Cerebellar nuclear complex (tissue), 1 donor: Measurements from ENCODE around the gene TFF3.
"Not testable (repeated sequence)": the region's sequence is repeated elsewhere in the genome, so short reads cannot be mapped to it uniquely, and the experiment has no call there.

Experiments
- DNase-seq, 2 experiments: peaks; one replicate each; lab custom pipeline; 2025; lab: John Stamatoyannopoulos, UW

TFF3 gene

DNA sequence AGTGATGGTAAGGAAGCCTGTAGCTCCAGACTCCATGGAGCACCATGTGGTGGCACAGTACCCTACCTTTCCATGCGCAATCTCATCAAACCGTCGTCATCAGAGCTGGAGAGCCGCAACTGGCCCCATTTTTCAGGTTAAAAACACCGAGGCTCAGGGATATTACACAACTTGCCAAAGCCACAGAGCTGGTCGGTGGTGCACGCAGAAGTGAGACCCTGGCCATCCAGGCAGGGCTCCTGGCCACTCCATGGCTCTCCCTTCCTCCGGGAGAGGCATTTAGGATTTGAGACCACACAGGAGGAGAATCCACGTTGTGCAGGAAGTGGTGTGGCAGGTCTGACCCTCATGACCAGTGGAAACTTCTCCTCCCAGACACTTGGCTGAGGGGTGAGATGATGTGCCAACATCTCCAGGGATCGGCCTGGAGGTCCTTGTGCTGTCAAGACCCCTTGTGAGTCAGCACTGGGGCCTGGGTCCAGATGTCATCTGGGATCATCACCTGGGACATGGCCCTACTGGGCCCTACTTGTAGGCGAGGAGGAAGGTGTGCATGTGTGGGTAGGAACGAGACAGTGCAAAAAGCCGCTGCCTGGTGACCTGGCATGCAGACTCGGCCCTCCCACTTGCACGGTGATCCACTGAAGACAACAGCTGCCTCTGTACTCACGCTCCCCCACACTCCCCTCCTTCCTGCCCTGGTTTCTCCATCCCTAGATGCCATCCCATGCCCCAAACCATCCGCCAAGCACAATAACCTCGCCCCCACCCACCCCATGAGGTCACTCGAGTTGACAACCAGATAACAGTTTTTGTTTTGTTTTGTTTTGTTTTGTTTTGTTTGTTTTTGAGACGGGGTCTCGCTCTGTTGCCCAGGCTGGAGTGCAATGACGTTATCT is 10.4 kb downstream of the TFF3 start:
- no peak for DNase-seq

DNA sequence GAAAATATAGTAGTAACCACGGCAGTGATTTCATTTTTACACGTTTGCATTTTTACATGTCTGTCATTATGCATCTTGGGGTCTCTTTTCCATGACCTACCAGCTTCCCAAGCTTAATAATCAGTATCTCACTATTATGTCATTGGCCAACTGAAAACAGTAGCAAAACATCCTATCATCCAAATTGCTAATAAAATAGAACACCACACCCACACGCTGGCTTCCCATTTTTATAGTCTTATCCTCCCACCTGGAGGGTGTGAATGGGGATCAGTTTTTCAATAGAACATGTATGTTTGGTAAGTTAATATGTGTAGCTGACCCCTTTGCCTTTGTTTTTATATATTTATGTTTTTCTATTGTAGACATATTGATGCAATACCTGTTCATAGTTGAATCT is 11.8 kb downstream of the TFF3 start:
- no peak for DNase-seq

DNA sequence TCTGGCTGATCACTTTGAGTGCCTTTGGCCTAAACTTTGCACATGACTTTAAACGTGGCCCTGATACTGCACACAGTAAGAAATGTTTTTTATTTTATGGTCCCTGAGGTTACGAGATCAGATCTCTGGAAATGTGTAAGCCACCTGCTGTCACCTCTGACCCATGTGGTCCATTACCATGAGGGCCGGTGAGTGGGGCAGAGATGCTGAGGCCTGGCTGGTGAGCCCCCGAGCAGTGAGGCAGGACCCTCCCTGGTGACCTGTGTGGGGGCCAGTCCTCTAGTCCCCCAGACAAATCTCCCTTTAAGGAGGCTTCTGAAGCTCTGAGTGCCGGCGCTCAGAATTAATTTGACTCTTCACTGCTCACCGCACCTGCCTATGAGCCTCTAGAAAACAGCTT is 12.4 kb downstream of the TFF3 start:
- DNase-seq = no peak

DNA sequence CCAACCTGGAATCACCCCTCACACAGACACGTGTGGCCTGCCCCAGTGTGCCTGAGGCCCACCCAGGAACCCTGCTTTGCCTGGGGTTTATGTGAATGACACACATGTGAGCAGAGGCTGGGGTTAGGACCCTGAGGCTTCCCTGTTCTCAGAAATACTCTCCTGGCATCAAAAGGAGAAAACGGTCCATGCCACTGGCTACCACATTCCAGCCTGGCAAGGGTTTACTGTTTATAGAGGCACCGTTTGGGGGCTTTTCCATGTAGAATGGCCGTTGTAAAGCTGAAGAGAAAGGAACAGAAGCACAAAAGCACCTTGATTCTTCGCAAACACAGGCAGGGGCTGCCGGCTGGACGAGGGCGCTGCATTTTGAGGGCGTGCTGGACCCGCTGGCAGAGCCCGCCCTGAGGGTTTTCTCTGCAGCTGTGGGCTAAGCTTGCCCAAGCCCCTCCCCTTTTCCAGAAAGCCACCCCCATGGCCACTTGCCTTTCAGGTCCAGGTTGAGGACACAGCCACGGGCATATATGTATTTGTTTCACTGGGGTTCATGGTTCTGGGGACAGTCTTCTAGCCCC is 13.0 kb downstream of the TFF3 start:
- no peak for DNase-seq

DNA sequence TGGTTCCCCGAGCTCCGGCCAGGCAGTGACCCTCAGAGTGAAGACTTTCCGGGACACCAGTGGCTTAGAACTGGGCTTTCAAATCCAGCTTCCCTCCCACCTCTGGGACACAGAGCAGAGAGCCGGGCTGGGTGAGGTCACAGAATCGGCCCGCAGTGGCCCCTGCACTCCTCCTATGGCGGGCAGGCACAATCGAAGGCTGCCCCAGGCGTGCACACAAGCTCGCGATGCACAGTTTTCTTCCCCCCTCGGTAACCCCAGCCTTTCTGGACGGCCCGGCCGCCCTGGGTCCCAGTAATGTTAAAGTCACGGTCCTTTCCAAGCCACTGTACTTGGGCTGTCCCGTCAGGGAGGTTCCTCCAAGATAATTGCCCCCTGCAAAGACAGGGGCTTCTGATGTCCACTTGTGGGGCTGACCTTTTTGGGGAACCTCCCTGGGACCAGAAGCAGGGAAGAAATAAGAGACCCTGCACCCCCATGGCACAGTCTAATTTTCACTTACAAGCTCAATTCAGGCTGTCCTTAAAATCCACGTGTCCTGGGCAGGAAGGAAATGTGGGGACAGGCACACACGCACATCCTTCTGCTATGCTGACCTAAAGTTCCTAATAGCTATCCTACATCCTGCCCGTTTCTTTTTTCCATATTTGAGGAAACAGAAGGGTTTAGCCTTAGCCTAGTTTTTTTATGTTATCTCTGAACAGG is 13.7 kb downstream of the TFF3 start:
- no peak for DNase-seq

DNA sequence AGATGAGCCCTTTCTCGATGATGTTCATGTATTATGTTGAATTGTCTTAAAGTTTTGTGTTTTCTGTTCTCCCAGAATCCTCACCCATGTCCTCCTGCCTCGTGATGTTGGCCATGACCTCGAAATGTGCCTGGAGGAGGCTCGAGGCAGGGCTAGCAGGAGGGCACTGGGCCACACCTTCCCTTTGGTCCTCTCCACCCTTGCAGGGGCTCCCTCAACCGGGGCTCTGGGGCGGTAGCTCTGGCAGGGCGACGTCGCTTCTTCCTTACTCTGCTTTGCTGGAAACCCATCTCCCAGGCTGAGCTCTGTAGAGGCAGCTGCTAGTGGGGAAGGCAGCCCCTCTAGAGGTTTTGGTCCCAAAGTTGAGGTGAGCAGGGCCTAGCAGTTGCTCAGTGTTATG is 14.3 kb downstream of the TFF3 start:
- DNase-seq = no peak

DNA sequence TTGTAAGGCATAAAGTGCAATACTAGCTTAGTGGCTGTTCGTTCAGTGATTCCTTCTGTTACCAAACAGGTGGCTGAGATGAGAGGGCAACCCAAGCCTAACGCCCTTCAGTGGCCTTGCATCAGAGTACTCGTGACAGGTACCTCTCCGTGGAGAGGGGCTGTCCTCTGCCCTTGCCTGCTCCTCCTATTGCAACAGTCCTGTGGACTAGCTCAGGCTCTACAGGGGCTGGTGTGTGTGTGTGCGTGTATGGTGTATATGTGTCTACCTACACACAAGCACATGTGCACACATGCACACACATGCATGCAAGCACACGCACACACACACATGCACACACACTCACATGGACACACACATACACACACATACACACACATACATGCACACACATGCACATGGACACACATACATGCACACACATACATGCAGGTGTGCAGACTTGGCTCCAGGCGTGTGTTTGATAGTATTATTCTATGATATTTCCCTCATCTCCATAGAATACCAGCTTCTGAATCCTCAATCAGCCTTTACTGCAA is 15.1 kb downstream of the TFF3 start:
- DNase-seq = no peak

DNA sequence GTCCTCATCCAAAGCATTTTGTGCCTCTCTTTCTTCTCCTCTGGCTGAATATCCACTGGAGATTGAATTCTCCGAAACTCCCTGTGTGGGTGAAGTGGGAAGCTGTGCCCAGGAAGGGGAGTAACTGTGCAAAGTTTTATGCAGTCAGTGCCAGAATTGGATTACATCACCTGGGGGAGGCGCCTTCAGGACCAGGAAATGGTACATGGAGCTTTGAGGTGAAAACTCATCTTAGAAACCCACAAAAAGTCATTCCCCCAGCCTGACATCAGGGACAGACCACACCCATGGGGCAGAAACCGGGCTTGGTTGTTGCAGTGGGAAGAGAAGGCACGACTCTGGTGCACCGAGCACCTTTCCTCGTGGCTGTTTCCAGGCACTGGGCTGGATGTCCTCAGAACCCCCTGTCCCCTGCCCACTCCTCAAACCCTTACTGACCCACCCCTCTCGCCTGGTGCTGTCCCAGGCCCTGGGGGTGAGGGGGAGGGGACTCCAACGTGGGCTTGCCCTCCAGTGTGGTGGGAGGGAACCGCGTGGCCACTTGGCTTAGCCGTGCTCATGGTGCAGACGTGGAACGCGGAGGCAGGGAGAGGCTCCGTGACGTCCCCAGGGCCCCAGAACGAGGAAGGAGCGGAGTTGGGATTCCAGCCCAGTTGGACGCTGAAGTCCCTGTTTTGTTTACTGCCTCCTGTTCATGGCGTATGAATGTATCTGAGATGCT is 15.7 kb downstream of the TFF3 start:
- no peak for DNase-seq

DNA sequence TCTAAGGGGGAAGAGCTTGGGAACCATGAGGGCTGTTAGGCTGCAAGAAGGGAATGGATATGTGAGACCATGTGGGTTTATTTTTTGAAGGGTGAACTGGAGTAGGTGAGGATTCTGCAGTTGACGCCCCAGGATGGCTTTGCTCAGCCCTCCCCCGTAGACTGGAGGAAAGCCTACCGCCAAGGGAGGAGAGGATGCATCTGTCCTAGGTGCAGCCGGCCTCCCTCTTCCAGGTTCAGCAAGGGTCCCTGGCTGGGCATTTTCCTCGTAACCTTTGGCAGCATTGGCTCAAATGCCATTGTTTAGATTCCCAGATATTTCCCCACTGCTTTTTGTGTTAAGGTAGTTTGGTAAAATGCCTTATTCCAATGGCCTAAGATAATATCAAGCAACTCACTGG is 16.6 kb downstream of the TFF3 start:
- no peak for DNase-seq

DNA sequence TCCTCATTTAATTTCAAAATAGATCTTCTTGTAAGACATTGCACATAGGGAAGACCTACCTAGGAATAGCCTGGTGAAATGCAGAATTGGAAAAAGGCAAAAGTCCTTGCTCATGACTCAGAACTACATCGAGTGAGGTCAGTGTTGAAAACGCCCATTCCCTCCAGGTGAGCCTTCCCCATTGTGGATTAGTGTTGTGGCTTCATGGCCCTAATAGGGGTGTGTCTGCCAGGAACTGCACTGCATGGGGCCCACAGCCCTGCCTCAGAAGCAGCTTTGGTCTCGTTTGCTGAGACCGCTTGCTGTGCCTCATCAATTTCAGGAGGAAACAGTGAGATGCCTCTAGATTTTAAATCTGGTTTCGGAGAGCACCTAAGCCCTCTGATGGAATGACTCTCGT is 17.0 kb downstream of the TFF3 start:
- no peak for DNase-seq

DNA sequence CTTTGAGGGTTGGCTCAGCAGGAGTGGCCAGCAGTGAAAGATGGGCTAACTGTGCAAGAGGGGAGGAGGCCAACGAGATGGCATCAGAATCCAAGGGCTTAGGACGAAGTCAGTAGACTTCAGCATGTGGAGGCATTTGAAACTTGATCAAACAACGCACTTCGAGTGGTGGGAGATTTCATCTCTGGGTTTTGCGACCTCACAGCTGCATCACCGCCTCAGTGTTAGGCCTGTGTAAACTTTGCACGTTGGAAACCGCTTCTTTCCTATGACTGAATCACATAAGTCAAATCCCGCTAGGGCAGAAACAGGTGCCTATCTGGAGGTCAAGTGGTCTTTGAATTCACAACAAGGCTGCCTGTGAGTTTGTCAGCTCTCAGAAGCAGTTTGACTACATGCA is 17.8 kb downstream of the TFF3 start:
- no peak for DNase-seq

DNA sequence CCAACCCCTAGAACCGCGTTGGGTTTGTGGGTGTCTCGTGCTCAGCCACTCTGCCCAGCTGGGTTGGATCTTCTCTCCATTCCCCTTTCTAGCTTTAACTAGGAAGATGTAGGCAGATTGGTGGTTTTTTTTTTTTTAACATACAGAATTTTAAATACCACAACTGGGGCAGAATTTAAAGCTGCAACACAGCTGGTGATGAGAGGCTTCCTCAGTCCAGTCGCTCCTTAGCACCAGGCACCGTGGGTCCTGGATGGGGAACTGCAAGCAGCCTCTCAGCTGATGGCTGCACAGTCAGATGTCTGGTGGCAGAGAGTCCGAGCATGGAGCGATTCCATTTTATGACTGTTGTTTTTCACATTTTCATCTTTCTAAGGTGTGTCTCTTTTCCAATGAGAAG is 18.7 kb downstream of the TFF3 start:
- DNase-seq = no peak

DNA sequence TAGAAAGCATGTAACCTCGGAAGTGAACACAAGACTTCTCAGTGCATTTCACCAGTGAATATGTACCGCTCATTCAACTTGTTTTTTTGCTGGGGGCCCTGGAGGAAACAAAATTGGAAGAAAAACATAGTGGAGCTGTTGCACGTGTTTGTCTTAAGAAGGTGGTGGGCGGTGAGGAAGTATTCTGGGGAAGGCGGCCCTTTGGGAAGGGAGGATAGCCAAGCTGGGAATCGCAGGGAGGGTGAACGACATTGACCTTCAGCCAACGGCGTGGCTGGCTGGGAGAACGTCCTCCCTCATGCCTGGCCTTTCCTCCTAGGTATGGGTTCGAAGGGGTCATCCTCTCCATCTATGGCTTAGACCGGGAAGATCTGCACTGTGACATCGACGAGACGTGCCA is 19.4 kb downstream of the TFF3 start:
- no peak for DNase-seq

DNA sequence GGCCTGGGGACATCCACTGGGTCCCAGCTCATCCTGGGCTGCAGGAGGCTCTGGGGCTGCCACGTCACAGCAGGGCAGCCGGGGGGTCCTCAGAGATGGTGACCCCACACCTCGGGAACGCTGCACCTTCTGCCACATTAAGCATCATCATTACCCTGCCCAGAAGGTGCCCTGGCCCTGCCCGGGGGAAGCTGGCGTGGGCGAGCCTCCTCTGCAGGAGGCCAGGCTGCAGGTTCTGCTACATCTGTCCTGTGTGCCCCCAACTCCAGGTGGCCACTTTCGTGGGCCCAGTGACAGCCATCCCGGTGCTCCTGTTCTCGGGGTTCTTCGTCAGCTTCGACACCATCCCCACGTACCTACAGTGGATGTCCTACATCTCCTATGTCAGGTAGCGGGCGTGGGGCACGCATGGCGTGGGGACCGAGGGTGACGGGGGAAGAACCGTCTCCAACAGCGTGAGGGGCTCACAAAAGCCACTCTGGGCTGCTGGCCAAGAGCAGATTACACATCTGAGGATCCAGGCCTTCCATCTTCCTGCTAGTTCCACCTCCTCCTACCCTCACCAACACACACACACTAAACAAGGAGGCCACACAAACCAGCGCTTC is 20.8 kb downstream of the TFF3 start:
- DNase-seq = no peak

DNA sequence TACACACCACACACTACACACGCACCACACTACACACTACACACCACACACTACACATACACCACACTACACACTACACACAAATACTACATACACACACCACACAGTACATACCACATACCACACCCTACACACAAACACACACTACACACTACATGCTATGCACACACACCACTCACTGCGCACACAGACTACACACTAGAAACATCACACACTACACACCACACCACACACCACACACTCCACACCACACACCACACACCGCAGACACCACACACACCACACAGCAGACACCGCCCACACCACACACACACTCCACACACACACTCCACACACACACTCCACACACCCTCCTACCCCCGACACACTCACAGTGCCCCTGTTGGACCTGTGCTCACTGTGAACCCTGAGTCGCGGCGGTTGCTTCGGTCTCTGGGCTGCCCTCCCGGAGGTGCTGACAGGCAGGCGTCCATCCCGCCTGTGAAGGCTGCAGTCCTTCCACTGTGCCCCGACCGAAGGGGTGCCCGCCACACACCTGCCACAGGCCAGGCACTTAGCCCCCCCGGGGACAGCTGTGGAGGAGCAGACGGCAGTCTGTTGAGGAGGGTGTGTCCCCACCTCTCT is 21.4 kb downstream of the TFF3 start:
- DNase-seq = no peak

DNA sequence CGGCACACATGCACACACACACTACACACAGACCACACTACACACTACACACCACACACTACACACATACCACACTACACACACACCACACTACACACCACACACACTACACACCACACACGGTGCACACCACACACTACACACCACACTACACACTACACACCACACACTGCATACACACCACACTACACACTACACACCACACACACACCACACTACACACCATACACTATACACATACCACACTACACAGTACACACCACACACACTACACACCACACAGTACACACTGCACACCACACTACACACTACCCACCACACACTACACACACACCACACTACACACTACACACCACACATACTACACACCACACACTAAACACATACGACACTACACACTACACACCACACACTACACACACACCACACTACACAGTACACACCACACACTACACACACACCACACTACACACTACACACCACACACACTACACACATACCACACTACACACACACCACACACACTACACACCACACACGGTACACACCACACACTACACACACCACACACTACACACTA is 22.6 kb downstream of the TFF3 start:
- not testable (repeated sequence) for DNase-seq

DNA sequence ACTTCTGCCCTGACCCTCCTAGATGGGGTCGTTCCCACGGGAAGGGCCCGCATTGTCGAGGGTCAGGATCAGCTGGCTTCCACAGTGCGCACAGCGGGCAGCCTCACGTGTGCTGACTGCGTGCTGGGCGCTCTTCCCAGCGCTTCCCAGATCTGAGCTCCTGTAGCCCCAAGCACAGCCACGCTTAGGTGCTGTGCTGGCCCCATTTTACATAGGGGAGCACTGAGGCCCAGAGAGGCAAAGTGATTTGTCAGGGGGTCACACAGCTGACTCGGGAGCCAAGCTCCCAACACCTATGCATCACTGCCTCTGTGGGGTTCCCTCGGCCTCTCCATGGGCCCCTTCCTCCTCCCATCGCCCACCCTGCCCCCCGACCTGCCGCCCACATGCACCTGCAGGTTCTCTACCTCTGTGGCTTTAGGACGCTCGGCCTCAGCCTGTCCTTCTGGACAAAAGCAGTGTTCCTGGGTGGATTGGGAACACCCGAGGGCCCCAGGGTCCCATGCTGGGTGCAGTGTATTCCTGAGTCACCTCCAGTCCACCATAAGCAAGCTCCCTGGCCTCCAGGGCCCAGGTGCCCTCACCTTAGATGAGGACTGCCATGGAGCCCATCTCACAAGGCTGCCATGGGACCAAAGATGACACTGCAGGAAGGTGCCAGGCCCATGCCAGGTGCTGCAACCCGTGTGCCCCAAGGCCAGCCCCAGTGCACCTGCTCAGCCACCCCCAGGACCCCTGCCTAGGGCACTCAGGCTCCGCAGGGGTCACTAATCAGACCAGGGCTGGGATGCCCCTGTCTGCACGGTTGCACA is 23.3 kb downstream of the TFF3 start:
- DNase-seq = no peak

DNA sequence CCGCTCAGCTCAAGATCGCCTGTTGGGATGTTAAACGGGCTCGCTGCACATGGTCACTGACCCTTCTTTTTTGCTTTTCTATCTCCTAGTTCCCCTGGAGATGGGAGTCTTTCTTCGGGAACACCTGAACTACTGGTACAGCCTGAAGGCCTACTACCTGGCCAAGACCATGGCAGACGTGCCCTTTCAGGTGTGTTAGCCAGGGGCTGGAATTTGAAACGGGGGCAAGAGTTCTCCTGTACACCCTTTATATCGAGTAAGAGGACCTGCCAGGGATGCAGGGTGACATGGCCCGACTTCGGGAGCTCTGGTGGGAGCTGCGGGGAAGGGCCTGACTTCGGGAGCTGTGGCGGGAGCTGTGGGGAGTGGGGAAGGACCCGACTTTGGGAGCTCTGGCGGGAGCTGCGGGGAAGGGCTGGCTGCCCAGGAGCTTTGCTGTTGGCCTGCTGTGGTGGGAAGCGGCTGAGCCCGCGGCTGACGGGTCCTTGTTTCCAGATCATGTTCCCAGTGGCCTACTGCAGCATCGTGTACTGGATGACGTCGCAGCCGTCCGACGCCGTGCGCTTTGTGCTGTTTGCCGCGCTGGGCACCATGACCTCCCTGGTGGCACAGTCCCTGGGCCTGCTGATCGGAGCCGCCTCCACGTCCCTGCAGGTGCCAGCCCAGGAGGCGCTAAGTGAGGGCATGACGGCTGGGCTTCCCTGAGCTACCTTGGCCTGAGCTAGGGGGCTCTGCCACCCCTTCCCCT is 24.0 kb downstream of the TFF3 start:
- DNase-seq = no peak

DNA sequence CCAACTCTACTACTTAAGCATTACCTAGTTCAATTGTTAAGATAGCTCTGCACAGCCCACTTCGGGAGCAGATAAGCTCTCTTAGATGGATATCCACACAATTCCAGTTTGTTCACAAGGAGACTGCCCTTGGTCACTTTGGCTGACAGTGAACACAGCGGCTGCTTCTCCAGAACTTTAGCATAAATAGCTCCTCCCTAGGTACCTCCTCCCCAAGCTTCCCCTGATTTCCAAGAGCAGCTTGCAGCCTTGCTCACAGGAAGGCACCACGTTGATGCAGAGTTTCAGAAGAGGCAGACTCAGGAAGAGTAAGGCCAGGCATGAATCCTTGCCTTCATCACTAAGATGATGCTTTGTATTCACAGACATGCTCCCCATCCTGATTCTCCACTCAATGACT is 24.7 kb downstream of the TFF3 start:
- DNase-seq = no peak
